Hepatocyte (in vitro differentiated cells): ENCODE measurements around the gene TAS2R8. TPM values are rescaled to one million over a fixed set of nuclear protein-coding genes. Genes with fewer than 3 reads are reported as not detected.

ENCODE experiments used
- DNase-seq: peaks from one replicate; pipeline ENCODE4 v3.0.0-alpha.2; 2016; ENCODE audit warnings: low spot score
- H2AFZ ChIP-seq: fragments of 200-600 bp; sonication (generic); 2 replicates; pipeline ENCODE4 v1.6.0; 2016; ENCODE audit warnings: antibody characterized with exemption, mild to moderate bottlenecking
- H3K27ac ChIP-seq: fragments of 200-600 bp; sonication (generic); 2 replicates; pipeline ENCODE4 v1.5.1; 2016; ENCODE audit warnings: mild to moderate bottlenecking
- H3K27me3 ChIP-seq: fragments of 200-600 bp; sonication (generic); 2 replicates; pipeline ENCODE4 v1.6.1; 2016
- H3K36me3 ChIP-seq: fragments of 200-600 bp; sonication (generic); replicated peaks from 2 replicates; pipeline ENCODE4 v1.5.1; 2016; ENCODE audit warnings: low read depth; ENCODE audit not compliant: insufficient read depth
- H3K4me1 ChIP-seq: fragments of 200-600 bp; sonication (generic); 2 replicates; pipeline ENCODE4 v1.5.1; 2016; ENCODE audit warnings: mild to moderate bottlenecking, moderate library complexity; ENCODE audit not compliant: insufficient read depth
- H3K4me2 ChIP-seq: fragments of 200-600 bp; sonication (generic); 2 replicates; pipeline ENCODE4 v1.6.0; 2016
- H3K4me3 ChIP-seq: fragments of 200-600 bp; sonication (generic); 2 replicates; pipeline ENCODE4 v1.5.1; 2016; ENCODE audit warnings: mild to moderate bottlenecking
- H3K79me2 ChIP-seq: fragments of 200-600 bp; sonication (generic); 2 replicates; pipeline ENCODE4 v1.6.0; 2017; ENCODE audit warnings: mild to moderate bottlenecking
- H3K9me2 ChIP-seq: fragments of 200-600 bp; sonication (generic); replicated peaks from 2 replicates; pipeline ENCODE4 v1.6.0; 2017; ENCODE audit warnings: mild to moderate bottlenecking; ENCODE audit not compliant: insufficient read depth
- H3K9me3 ChIP-seq: fragments of 200-600 bp; sonication (generic); 2 replicates; pipeline ENCODE4 v1.5.1; 2016; ENCODE audit warnings: low read depth, mild to moderate bottlenecking
- H4K20me1 ChIP-seq: fragments of 200-600 bp; sonication (generic); 2 replicates; pipeline ENCODE4 v1.6.0; 2016; ENCODE audit warnings: mild to moderate bottlenecking; ENCODE audit not compliant: insufficient read depth, poor library complexity, severe bottlenecking
- CTCF ChIP-seq: fragments of 200-600 bp; sonication (generic); IDR thresholded peaks from 2 replicates; pipeline ENCODE4 v1.5.1; 2016; ENCODE audit warnings: antibody characterized with exemption, mild to moderate bottlenecking; ENCODE audit not compliant: poor library complexity
- EZH2 ChIP-seq: fragments of 200-600 bp; sonication (generic); IDR thresholded peaks from 2 replicates; pipeline ENCODE4 v1.6.1; 2016; ENCODE audit warnings: antibody characterized with exemption, mild to moderate bottlenecking, borderline replicate concordance
- EZH2phosphoT487 ChIP-seq: fragments of 200-600 bp; sonication (generic); IDR thresholded peaks from one replicate; pipeline ENCODE4 v1.6.1; 2018; ENCODE audit warnings: antibody characterized with exemption, mild to moderate bottlenecking, low read depth, moderate library complexity; ENCODE audit not compliant: unreplicated experiment, severe bottlenecking
- WGBS: methylation state at CpG from one replicate; pipeline ENCODE4 v1.1.6; 2016; ENCODE audit warnings: low lambda C conversion rate; ENCODE audit errors: missing lambda C conversion rate; 5-methylcytosine and 5-hydroxymethylcytosine counted together
- polyA plus RNA-seq: library from polyadenylated mRNA; unstranded; fragments of >200 nt; fragmentation: Nextera tagmentation; extraction: Ambion mirVana; gene quantifications from 2 replicates; pipeline ENCODE4 v1.2.1, GENCODE V29; 2016
- total RNA-seq: library from RNA; depleted of rRNA; stranded (reverse); fragments of >200 nt; gene quantifications from 2 replicates; pipeline ENCODE4 v1.2.3, GENCODE V29; 2014

TAS2R8 gene
- total and polyA plus RNA-seq, 2 experiments from 2014 or later: not detected

GRCh38 chr12:10811883-10812536 is 4.9 kb upstream of the TAS2R8 start:
- H3K27me3 ChIP-seq: no peaks in the 10 kb centered on the region
- H3K9me2 ChIP-seq: no peaks in the 10 kb centered on the region
- no peak overlapping the region for H3K27ac ChIP-seq
- TF ChIP-seq CTCF (no peak), EZH2 (no peak), EZH2phosphoT487 (no peak)
- H3K79me2 ChIP-seq: no peaks in the 10 kb centered on the region
- H3K36me3 ChIP-seq: no peaks in the 10 kb centered on the region
- 90% methylated on average over 3 of the region's 3 CpGs for WGBS
- no peak overlapping the region for H2AFZ ChIP-seq
- H3K4me2 ChIP-seq: no peak overlapping the region
- H4K20me1 ChIP-seq: no peaks in the 10 kb centered on the region
- no peak for DNase-seq
- H3K4me3 ChIP-seq: no peak overlapping the region
- H3K4me1 ChIP-seq: no peaks in the 10 kb centered on the region
- no peaks in the 10 kb centered on the region for H3K9me3 ChIP-seq

GRCh38 chr12:10810068-10810467 is 3.0 kb upstream of the TAS2R8 start, which contains the start of gene TAS2R9:
TSS of gene TAS2R9 (minus strand) at chr12:10810168. CDS start at chr12:10810075, 93 bp downstream.
- no peak for DNase-seq
- no peak within 1 kb of the TSS for H2AFZ ChIP-seq

GRCh38 chr12:10802587-10802986 is 4.5 kb downstream of the TAS2R8 start, which contains the start of gene TAS2R7:
TSS of gene TAS2R7 (minus strand) at chr12:10802627. CDS start at chr12:10802570, 57 bp downstream.
- Histone ChIP-seq H3K9me3 (no peaks in the 10 kb centered on the region), H3K79me2 (no peaks in the 10 kb centered on the region), H3K27ac (no peak within 1 kb of the TSS), H3K4me2 (no peak within 1 kb of the TSS), H4K20me1 (no peaks in the 10 kb centered on the region), H3K4me1 (no peaks in the 10 kb centered on the region), H3K9me2 (no peaks in the 10 kb centered on the region), H3K27me3 (peaks cover 5% of the 10 kb centered on the region), H2AFZ (no peak within 1 kb of the TSS), H3K4me3 (no peak within 1 kb of the TSS), H3K36me3 (no peaks in the 10 kb centered on the region)
- no peak for DNase-seq
- 54% methylated on average over 4 of the region's 4 CpGs for WGBS
- no peak for TF ChIP-seq EZH2phosphoT487
- no peak for TF ChIP-seq EZH2
- TF ChIP-seq CTCF: no peak

More at GRCh38 chr12:10810068-10810467, 3.0 kb upstream of the TAS2R8 start, which contains the start of gene TAS2R9:
- H3K27ac ChIP-seq: no peak within 1 kb of the TSS
- H3K4me1 ChIP-seq: no peaks in the 10 kb centered on the region
- TF ChIP-seq CTCF (no peak), EZH2 (no peak), EZH2phosphoT487 (no peak)
- no peaks in the 10 kb centered on the region for H3K27me3 ChIP-seq
- H3K9me3 ChIP-seq: no peaks in the 10 kb centered on the region
- no peak within 1 kb of the TSS for H3K4me2 ChIP-seq
- H3K79me2 ChIP-seq: no peaks in the 10 kb centered on the region
- no peaks in the 10 kb centered on the region for H3K9me2 ChIP-seq
- H4K20me1 ChIP-seq: no peaks in the 10 kb centered on the region
- no peak within 1 kb of the TSS for H3K4me3 ChIP-seq
- no peaks in the 10 kb centered on the region for H3K36me3 ChIP-seq
